Activated T-helper 17 cell treated with anti-CD3 and anti-CD28 coated beads, Interleukin-2, amount 50 U/mL, for 72 hours (primary cell): ENCODE results near the gene LYRM9. TPM values are rescaled to one million over a fixed set of nuclear protein-coding genes. Genes with fewer than 3 reads are reported as not detected.
"Not testable (repeated sequence)": the region's sequence is repeated elsewhere in the genome, so short reads cannot be mapped to it uniquely, and the experiment has no call there.

Experiments
- ATAC-seq: fragments of 150-1000 bp; cut with Tn5 transposase; replicated peaks from 2 replicates; pipeline ENCODE4 v1.10.0; 2021; ENCODE audit warnings: mild to moderate bottlenecking, moderate library complexity
- H3K27ac Mint-ChIP-seq: one replicate; pipeline ENCODE4 v1.8.0; 2022; ENCODE audit warnings: mixed read lengths
- H3K27me3 Mint-ChIP-seq: one replicate; pipeline ENCODE4 v1.8.0; 2022; ENCODE audit warnings: mixed read lengths
- H3K36me3 Mint-ChIP-seq: one replicate; pipeline ENCODE4 v1.8.0; 2022; ENCODE audit warnings: low read depth, mild to moderate bottlenecking, mixed read lengths
- H3K4me1 Mint-ChIP-seq: one replicate; pipeline ENCODE4 v1.8.0; 2022; ENCODE audit warnings: mixed read lengths
- H3K4me3 Mint-ChIP-seq: one replicate; pipeline ENCODE4 v1.8.0; 2022; ENCODE audit warnings: mild to moderate bottlenecking, mixed read lengths
- H3K9me3 Mint-ChIP-seq: one replicate; pipeline ENCODE4 v1.8.0; 2022; ENCODE audit warnings: mixed read lengths
- total RNA-seq, 2 donors: library from RNA; stranded (reverse); gene quantifications; one replicate each; pipeline ENCODE4 v1.2.3, GENCODE V29; 2022

Gene LYRM9
- total RNA-seq, 2 donors from 2014 or later: 1.4 to 2.0 TPM

DNA sequence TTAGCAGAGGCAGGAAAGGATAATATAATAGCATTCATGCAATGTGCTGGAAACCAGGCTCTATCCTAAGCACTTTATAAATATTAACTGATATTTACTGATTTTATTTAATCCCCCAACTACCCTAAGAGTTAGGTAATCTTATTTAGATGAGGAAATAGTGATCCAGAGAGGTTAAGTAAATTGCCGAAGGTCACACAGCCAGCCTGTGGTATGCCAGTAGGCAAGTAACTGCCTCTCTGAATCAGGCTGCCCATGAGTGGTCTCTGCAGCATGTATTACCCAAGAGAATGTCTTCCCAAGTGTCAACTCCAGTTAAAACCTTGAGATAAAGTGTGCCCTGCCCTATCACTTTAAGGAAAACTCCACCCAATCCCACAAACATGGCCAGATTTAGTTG, 25.3 kb upstream of the LYRM9 start:
- no peak for ATAC-seq
- Mint-ChIP-seq H3K4me1 (no peaks in the 10 kb centered on the region), H3K9me3 (no peaks in the 10 kb centered on the region), H3K27me3 (peaks cover 8% of the 10 kb centered on the region), H3K36me3 (no peaks in the 10 kb centered on the region), H3K27ac (no peak overlapping the region), H3K4me3 (no peak overlapping the region)

DNA sequence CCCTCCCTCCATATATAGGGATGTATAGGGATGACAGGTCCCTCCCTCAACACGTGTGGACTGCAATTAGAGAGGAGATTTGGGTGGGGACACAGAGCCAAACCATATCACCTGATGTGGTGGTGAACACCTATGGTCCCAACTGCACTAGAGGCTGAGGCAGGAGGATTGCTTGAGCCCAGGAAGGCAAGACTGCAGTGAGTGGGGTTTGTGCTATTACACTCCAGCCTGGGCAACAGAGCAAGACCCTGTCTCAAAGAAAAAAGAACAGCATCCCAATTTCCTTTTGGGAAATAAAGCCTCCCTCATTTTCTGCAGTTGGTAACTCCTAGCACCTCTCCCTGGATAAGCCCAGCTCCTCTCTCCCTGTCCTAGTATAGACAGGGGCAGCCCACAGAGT, 23.8 kb upstream of the LYRM9 start:
- no peaks in the 10 kb centered on the region for H3K36me3 Mint-ChIP-seq
- H3K27ac Mint-ChIP-seq: no peak overlapping the region
- no peaks in the 10 kb centered on the region for H3K9me3 Mint-ChIP-seq
- peaks cover 8% of the 10 kb centered on the region for H3K27me3 Mint-ChIP-seq
- no peak for ATAC-seq
- H3K4me3 Mint-ChIP-seq: no peak overlapping the region
- H3K4me1 Mint-ChIP-seq: no peaks in the 10 kb centered on the region

DNA sequence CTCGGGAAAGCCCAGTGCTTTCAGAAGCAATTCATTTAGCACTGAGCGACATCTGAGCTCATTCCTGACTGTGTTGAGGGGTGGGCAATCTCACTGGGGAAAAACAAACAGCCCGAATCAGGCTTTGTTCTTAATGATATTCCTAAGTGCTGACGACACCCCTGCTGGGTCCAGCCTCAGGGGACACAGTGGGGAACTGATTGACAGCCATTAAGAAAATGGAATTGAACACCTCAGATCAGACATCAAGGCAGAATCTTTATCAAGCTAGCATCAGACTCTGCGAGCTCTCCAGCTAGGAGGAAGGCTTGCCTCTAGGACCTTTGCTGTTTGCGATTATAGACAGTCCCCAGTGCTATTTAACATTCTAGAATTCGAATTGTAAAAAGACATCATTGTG, 22.5 kb upstream of the LYRM9 start:
- Mint-ChIP-seq H3K27ac (no peak overlapping the region), H3K27me3 (peaks cover 8% of the 10 kb centered on the region), H3K36me3 (no peaks in the 10 kb centered on the region), H3K9me3 (no peaks in the 10 kb centered on the region), H3K4me1 (no peaks in the 10 kb centered on the region), H3K4me3 (no peak overlapping the region)
- no peak for ATAC-seq

DNA sequence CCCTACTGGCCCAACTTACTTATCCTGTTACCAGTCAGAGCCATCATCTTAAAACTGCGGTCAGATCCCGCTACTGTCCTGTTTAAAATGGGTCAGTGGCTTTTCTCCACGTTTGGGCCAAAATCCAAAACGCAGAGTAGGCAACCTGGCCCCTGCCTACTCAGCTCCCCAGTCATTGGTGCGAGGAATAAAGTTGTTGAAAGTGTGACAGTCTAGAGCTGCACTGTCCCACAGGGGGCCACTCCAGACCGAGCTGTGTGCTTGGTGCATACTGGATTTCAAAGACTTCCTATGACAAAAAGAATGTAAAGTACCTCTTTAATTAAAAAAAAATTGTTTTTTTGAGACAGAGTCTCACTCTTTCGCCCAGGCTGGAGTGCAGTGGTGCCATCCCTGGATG, 21.2 kb upstream of the LYRM9 start:
- H3K4me1 Mint-ChIP-seq: no peaks in the 10 kb centered on the region
- no peak overlapping the region for H3K4me3 Mint-ChIP-seq
- H3K27me3 Mint-ChIP-seq: peaks cover 8% of the 10 kb centered on the region
- H3K36me3 Mint-ChIP-seq: no peaks in the 10 kb centered on the region
- ATAC-seq: no peak
- no peak overlapping the region for H3K27ac Mint-ChIP-seq
- no peaks in the 10 kb centered on the region for H3K9me3 Mint-ChIP-seq

DNA sequence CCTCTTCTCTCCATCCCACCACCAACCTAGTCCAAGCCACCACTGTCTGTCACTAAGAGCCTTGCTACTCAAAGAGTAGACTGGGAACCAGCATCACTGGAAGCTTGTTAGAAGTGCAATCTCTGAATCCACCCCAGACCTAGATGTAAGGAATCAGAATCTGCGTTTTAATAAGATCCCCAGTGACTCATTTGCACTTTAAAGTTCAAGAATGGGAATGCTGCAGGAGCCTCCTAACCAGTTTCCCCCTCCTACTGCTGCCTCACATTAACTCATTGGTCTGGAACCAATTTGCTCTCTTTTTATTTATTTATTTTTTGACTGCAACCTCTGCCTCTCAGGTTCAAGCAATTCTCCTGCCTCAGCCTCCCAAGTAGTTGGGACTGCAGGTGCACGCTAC, 19.8 kb upstream of the LYRM9 start:
- H3K36me3 Mint-ChIP-seq: no peaks in the 10 kb centered on the region
- H3K4me3 Mint-ChIP-seq: no peak overlapping the region
- no peak overlapping the region for H3K27ac Mint-ChIP-seq
- H3K9me3 Mint-ChIP-seq: no peaks in the 10 kb centered on the region
- no peaks in the 10 kb centered on the region for H3K4me1 Mint-ChIP-seq
- ATAC-seq: no peak
- H3K27me3 Mint-ChIP-seq: peaks cover 8% of the 10 kb centered on the region

DNA sequence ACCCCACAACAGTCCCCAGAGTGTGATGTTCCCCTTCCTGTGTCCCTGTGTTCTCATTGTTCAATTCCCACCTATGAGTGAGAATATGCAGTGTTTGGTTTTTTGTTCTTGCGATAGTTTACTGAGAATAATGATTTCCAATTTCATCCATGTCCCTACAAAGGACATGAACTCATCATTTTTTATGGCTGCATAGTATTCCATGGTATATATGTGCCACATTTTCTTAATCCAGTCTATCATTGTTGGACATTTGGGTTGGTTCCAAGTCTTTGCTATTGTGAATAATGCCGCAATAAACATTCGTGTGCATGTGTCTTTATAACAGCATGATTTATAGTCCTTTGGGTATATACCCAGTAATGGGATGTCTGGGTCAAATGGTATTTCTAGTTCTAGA, 19.1 kb upstream of the LYRM9 start:
- H3K9me3 Mint-ChIP-seq, H3K27ac Mint-ChIP-seq, H3K4me1 Mint-ChIP-seq, H3K4me3 Mint-ChIP-seq, ATAC-seq, H3K36me3 Mint-ChIP-seq, H3K27me3 Mint-ChIP-seq: not testable (repeated sequence)

DNA sequence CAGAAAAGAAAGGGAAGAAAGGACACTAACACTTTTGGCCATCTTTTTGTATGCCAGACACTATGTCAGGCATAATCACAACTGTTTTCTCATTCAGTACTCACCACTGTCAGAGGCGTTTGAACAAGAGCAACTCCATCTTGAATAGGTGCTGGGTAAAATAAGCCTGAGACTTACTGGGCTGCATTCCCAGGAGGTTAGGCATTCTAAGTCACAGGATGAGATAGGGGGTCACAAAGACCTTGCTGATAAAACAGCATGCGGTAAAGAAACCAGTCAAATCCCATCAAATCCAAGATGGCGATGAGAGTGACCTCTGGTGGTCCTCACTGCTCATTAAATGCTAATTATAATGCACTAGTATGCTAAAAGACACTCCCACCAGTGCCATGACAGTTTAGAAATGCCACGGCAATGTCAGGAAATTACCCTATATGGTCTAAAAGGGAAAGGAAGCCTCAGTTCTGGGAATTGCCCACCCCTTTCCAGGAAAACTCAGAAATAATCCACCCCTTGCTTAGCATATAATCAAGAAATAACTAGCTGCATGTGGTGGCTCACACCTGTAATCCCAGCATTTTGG, 14.9 kb upstream of the LYRM9 start:
- H3K36me3 Mint-ChIP-seq: no peaks in the 10 kb centered on the region
- no peaks in the 10 kb centered on the region for H3K4me1 Mint-ChIP-seq

DNA sequence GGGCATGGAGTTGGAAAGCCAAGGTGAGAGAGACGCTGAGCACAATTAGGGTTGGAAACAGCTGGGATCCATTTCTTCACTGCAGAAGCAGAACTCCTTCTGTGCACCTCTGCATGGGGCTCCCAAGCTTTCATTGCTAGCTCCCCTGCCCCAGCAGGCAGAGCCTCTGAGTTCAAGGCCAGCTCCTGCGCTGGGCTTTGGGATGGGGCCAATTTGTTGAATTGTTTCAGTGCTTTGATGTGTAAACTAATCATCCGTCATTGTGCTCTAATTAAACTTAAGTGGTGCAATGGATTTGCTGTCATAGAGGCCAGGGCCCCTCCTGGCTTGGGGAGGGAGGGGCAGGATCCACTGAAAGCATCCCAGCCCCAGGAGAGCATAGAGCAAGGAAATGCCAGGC, 13.5 kb upstream of the LYRM9 start:
- ATAC-seq: no peak
- Mint-ChIP-seq H3K36me3 (no peaks in the 10 kb centered on the region), H3K4me1 (no peaks in the 10 kb centered on the region), H3K4me3 (no peak overlapping the region), H3K27ac (no peak overlapping the region), H3K27me3 (peaks cover 9% of the 10 kb centered on the region), H3K9me3 (no peaks in the 10 kb centered on the region)

More for the DNA sequence above, 14.9 kb upstream of the LYRM9 start:
- no peak for ATAC-seq
- Mint-ChIP-seq H3K27me3 (peaks cover 9% of the 10 kb centered on the region), H3K27ac (no peak overlapping the region), H3K9me3 (no peaks in the 10 kb centered on the region), H3K4me3 (no peak overlapping the region)

DNA sequence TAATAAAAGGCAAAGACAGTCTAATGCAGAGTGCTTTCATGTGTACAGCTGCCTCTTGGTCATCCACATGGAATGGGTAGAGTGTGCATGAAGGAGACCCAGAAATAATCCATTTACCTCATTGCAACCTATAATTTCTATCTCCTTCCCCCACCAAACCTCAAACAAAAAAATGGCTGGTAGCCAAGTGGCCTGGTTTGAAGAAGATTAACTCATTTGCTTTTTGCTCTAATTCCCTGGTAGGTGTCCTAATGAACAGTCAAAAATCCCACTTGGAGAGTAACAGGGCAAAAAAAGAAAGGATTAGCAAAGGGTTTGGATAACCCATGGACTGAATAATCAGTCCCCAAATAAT, 13.0 kb upstream of the LYRM9 start:
- H3K9me3 Mint-ChIP-seq: no peaks in the 10 kb centered on the region
- no peak overlapping the region for H3K4me3 Mint-ChIP-seq
- H3K36me3 Mint-ChIP-seq: no peaks in the 10 kb centered on the region
- H3K27ac Mint-ChIP-seq: no peak overlapping the region
- ATAC-seq: no peak
- H3K4me1 Mint-ChIP-seq: no peaks in the 10 kb centered on the region
- H3K27me3 Mint-ChIP-seq: peaks cover 9% of the 10 kb centered on the region

DNA sequence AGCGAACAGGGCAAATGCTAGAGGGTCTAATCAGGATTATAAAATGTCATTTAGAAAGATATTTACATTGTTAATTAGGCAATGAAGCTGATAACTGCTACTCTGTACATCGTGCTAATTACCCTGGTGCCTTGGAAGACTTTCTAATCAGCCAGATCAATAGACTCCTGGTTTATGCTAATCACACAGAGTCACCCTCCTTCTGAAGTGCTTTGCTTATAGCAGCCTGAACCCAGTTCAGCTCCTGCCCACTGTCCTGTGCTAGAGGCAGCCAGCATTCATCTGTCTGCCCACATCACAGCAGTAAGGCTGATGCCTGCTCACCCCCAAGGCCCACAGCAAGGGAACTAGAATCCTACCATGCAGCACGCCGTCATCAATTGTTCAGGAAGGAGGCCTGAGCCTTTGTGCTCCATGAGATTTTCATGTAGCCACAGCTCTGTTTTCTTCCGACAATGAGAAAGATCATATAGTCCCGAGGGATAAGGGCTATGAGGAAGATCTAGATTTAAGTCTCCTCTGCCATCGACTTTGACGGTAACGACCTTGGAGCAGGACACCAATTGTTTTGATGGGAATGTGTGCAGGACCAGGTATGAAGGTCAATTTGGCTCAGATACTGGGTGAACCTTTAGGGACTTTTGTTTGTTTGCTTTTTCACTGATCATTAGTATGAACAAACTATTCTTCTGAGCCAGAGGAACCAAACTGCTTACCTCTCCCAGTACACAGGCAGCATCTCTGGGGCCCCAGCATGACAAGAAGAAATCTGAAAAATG, 12.5 kb upstream of the LYRM9 start:
- no peaks in the 10 kb centered on the region for H3K36me3 Mint-ChIP-seq
- H3K4me3 Mint-ChIP-seq: no peak overlapping the region
- peaks cover 9% of the 10 kb centered on the region for H3K27me3 Mint-ChIP-seq

DNA sequence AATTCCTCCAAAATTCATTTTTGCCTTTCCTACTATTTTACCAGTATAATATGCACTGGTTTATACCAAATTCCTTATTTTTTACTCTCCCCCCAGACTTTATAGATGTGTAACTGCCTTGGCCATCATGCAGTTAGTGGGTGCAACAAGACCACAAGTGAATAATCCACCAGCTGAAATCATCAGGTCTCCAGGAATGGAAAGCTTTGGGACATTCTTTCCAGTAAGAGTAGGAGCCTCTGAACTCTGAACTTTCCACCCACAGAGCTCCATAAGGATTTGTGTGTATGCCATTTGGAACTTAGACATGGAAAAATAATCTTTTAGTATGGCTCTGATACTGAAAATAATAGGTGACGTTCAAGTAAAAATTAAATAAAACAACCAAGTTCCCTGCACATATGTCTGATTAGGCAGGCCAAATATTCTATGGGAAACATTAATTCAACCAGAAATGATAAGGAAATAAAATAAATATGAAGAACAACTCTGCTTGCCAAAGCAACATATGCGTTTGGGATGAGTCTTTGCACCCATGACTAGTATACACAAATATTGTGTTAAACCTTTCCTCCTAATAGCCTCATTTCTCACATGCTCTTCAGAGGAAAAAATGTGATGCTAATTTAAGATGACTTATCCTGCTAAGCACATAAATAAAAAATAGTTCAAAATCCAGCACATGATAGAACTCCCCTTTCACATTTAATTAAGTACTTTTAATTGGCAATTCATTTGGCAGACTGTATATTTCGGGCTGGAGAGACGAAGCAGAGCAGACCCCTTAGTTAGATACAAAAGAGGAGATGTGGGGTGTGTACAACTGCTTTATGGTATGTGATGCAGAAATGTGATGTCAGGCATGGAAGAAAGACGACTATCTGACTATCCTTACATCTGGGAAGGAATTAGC, 11.6 kb upstream of the LYRM9 start:
- Mint-ChIP-seq H3K4me1 (no peaks in the 10 kb centered on the region), H3K9me3 (no peaks in the 10 kb centered on the region), H3K4me3 (no peak overlapping the region), H3K27me3 (peaks cover 9% of the 10 kb centered on the region), H3K27ac (no peak overlapping the region), H3K36me3 (no peaks in the 10 kb centered on the region)
- ATAC-seq: no peak

More for the DNA sequence above, 12.5 kb upstream of the LYRM9 start:
- Mint-ChIP-seq H3K27ac (no peak overlapping the region), H3K9me3 (no peaks in the 10 kb centered on the region), H3K4me1 (no peaks in the 10 kb centered on the region)
- no peak for ATAC-seq

DNA sequence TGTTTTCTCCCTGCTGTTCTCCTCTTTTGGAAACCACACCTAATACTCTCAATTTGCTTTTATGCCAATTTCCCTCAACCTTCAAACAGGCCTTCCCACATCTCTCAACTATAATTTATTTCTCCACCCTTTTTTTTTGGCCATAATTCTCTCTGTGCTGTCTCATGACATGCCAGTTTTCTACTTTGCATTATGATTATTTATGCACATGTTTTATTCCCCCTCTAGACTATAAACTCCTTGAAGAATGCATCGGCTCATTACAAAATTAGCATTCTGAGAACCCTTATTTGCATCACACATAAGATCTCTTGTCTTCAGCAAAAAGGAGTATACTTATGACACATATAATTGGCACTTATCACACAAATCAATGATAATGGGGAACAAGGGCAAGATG, 10.9 kb upstream of the LYRM9 start:
- H3K9me3 Mint-ChIP-seq: no peaks in the 10 kb centered on the region
- no peaks in the 10 kb centered on the region for H3K4me1 Mint-ChIP-seq
- no peak for ATAC-seq

DNA sequence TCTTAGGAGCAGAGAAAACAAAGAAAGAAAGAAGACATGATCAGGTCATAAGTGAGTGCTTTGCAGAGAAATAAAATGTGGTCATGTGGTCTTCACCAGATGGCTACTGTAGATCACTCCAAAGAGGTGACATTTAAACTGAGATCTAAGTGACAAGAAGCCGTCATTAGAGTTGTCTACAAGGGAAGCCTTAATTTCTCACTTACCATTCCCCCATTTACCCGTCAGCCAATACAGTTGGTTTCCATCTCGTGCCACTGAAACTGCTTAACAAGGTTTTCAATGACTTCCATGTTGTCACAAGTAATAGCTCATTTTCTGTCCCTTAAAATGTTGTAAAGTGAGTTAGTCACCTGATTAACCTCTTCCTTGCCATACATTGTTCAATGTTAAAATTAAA, 6.4 kb upstream of the LYRM9 start:
- H3K27ac Mint-ChIP-seq: no peak overlapping the region
- no peak overlapping the region for H3K4me3 Mint-ChIP-seq
- H3K36me3 Mint-ChIP-seq: no peaks in the 10 kb centered on the region
- no peak for ATAC-seq
- no peaks in the 10 kb centered on the region for H3K9me3 Mint-ChIP-seq
- no peaks in the 10 kb centered on the region for H3K4me1 Mint-ChIP-seq
- H3K27me3 Mint-ChIP-seq: peaks cover 24% of the 10 kb centered on the region

More for the DNA sequence above, 10.9 kb upstream of the LYRM9 start:
- H3K27me3 Mint-ChIP-seq: peaks cover 10% of the 10 kb centered on the region
- no peak overlapping the region for H3K27ac Mint-ChIP-seq
- H3K4me3 Mint-ChIP-seq: no peak overlapping the region
- H3K36me3 Mint-ChIP-seq: no peaks in the 10 kb centered on the region

DNA sequence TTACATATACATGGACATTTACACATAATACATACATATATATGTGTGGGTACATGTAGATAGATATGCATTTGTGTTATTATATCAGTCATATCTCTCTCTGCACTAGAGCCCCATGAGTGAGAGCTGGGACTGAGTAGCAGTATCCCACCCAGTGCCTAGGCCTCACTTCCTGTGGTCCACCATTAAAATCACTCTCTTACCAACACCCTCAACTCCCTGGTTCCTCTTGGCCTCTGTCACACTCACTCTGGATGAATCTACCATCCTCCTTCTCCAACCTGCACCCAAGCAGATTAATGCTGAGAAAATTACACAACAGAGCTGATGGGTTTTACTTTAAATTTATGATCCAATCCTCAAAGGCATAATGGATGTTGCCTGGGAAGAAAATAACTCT, 4.9 kb upstream of the LYRM9 start:
- Mint-ChIP-seq H3K4me3 (no peak overlapping the region), H3K4me1 (peaks cover 3% of the 10 kb centered on the region), H3K27ac (no peak overlapping the region), H3K27me3 (peaks cover 20% of the 10 kb centered on the region), H3K9me3 (no peaks in the 10 kb centered on the region), H3K36me3 (no peaks in the 10 kb centered on the region)
- ATAC-seq: no peak

DNA sequence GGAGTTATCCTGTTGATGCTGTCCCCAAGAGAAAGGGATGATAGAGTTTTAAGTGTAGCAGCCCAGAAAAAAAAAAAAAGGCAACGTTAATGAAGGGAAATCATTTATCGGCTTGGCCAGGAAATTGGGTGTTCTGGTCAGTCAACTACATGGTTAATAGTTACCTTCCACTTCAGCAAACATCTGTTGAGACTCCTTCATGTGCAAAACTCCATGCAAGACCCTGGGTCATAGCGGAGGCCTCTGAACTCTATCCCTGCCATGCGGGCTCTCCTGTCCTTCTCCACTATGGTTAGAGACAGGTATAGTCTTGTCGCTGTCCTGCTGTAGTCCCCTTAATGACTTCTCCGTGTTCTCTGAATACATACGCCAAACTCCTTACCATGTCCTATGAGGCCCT, 3.5 kb upstream of the LYRM9 start:
- Mint-ChIP-seq H3K27ac (no peak overlapping the region), H3K4me1 (peaks cover 8% of the 10 kb centered on the region), H3K36me3 (no peaks in the 10 kb centered on the region), H3K27me3 (peaks cover 20% of the 10 kb centered on the region), H3K9me3 (no peaks in the 10 kb centered on the region), H3K4me3 (no peak overlapping the region)
- no peak for ATAC-seq
